MV-4-11 (cell line): ENCODE data around the gene TMC2.
"Not testable (repeated sequence)": the region's sequence is repeated elsewhere in the genome, so short reads cannot be mapped to it uniquely, and the experiment has no call there.

ENCODE experiments used
- DNase-seq: peaks from one replicate; lab custom pipeline; 2025; lab: John Stamatoyannopoulos, UW

The TMC2 gene

DNA sequence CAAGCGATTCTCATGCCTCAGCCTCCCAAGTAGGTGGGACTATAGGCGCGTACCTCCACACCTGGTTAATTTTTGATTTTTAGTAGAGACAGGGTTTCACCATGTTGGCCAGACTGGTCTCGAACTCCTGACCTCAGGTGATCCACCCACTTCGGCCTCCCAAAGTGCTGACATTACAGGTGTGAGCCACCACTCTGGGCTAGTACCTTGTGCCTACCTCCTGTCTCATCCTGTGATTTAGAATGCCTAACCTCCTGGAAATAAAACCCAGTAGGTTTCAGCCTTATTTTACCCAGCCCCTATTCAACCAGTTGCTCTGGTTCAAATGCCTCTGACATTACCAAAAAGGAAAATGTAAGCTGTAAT is 10.2 kb upstream of the TMC2 start:
- not testable (repeated sequence) for DNase-seq

DNA sequence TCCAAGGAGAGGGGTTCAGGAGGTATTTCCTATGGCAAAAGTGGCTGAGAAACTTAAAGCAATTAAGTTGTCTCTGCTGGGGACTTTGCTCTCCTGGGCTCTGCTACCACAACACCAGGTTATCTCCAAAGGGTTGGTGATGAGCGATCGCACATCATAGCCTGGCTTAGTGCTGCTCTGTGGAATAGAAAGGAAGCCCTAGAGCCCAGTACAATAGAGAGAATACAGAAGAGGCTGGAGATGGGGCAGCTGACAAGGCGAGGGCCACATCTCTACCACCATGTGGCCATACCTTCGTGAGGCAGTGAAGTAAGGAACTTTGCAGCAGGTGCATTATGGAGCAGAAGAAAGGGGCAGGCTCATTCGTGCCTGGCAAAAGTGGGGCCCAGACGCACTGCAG is 8.6 kb upstream of the TMC2 start:
- DNase-seq, result no peak

DNA sequence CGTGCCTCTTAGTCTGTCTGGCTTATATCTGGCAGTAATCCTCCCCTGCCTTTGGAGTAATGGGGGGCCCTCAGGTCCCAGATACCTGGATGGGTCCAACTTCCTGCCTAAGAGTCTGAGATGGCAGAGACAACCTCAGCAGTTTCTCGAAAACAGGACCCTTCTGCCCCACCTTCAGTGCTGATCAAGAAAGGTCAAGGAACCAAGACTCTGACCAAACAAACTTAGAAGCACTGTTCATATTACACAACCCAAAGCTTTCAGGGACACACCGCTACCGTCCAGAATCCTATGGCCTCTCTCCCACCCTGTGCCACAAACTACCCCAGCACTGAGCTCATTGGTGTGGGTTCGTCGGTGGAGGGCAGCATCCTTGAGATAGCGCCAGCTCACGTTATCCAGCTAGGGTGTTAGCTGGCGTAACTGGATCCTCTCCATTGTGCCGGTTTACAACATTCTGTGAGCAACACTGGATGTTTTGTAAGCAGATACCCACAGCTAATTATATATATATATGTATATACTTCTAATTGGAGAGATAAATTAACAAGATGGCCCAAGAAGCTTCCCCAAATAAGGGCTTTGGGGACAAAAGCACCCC is 7.6 kb upstream of the TMC2 start:
- DNase-seq, result peak; percentile 19

DNA sequence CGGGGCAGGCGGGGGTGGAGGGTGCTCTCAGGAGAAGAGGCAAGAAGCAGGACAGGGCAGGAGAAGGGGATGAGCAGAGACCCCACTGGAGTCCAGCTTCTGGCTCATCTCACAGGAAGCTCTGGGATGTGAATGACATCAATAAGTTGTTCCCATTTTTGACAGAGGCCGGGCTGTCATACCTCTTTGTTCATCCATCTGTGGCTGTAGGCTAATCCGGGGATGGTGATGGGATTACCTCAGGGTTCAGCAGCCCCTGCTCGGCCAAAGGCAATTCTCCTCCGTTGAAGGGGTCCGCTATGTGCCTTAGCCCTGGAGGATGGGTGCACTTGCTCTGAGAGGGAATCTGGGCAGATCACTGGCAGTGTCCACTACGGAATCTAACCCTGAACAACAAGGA is 3.3 kb upstream of the TMC2 start:
- DNase-seq, result no peak

DNA sequence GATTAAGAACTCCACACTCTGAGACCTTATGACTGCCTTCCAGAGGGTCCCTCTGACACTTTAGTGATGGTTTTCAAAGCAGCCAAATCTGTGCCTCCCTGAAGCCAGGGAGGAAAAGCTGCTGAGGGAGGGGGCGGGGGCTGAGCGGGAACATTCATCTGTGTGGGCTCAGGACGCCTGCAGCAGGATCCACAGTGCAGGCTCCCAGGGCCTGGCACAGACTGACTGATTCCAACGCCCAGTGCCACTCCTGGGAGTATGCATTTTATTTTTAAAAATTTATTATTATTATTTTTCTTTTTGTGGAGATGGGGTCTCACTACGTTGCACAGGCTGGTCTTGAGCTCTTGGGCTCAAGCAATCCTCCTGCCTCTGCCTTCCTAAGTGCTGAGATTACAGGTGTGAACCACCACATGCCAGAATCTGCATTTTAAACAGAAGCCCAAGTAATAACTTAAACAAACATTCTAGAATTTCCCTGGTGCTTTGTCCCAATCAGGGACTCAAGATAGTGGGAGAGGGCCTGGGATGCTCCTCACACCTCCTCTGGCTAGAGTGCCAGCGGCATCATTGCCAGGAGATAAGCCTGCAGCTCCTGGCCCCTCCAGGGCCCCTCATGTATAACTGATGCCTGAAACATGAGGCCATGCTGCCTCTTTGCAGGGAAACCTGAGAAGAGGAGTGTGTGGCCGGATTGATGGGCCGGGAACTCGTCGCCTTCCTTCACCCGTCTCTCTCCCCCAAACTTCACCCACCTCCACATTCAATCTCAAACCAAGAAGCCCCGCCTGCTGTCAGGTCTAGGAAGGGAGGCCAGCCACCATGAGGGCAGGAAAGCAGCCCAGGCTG is 438 bp upstream of the TMC2 start:
- DNase-seq, result no peak

DNA sequence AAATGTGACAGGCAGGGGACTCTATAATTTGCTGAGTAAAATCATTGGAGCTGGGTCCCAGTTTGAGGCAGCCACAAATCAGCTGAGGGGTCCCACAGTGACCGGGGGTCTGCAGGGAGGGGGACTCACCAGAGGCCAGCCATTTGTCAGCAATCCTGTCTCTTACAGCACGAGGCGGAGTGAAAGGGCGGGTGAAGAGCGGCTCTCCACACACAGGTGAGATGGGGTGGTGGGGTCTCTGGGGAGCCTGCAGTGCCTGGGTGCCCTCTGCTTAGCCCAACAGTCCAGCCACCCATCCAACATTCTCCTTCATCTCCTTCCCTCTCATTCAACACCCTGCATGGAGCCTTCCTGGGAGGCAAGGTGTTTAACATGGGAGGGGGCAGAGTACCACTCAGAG is 728 bp downstream of the TMC2 start:
- no peak for DNase-seq

DNA sequence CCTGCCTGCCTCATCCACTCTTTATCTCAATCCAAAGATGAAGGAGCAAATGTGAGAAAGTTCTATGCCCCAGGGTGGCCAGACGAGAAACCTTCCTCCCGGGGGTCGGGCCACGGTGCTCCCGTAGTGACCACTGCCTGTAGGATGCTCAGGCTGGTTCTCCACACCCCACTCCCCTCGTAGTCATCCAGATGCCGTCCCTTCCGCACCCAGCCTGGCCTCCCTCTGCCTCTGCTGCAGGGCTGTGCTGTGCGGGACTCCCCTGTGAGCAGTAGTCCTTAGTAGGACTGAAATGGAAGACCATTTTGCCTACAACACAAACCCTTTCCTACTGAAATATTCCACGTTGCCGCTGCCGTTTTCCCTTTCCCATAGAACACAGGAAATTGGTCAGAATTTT is 2.0 kb downstream of the TMC2 start:
- no peak for DNase-seq

DNA sequence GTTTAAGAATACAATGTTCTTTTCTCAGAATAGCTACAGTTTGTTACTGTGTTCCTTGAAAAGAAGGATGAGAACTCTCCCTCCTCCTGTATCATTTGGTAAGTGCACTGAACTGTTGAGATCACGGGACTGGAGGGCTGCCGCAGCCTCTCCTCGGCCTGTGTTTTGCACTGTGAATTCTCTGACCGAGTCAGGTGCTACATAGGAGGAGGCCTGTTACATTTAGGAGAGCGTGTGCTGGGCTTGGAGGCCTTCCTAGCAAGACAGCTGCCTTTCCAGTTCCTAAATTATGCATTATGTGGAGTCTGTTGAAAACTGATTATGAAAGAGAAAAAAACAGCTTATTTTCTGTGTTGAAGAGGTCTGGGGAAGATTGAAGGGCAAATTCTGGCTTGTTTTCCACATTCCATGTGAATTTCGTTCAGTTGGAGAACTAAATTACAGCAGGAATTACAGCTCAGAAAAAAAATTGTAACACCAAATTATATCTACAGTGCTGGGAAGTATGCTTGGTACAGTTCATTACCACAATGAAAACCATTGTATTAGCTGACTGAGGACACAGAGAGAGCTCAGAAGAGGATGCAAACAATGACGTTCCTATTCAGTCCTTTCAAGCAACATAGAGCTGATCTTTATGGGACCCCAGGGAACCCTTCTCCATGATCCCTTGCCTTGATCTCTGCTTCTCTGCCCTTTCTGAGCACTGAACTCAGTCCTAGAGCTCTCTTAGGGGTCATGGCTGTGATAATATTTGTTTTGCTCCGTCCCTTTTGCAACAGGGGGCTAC is 2.8 kb downstream of the TMC2 start:
- DNase-seq, result no peak

DNA sequence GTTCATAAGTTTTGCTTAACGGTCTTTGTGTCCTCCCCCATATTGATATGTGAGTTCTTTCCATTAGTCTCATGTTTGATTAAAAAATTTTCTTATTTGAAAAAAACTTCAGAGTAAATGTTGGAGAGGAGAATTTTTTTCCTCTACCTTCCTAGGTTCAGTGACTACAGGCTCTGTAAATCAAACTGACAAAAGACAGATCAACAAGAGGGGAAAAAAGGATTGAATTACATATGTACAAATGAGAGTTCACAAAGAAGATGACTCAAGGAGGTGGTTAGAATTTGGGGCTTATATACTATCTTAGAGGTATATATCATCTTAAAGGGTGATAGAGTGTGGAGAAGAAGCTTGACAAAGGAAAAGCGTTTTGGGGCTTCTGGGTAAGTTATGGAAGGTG is 5.6 kb downstream of the TMC2 start:
- no peak for DNase-seq

DNA sequence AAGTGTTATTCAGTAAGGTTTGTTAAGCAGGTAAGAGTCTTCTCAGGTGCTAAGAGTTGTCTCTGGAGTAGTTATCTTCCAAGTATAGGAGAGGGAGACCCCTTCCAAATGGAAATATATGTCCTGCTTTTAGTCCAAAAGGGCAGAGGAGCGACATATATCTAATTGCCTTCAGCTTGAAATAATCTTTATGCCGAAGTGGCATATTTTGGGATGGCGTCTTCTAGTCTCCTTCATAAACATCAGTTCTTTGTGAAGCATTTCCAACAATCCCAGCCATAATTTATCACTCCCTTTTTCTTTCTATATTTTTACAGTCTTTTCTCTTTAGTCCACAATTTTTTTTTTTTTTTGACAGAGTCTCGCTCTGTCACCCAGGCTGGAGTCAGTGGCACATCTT is 6.0 kb downstream of the TMC2 start:
- DNase-seq, result no peak

DNA sequence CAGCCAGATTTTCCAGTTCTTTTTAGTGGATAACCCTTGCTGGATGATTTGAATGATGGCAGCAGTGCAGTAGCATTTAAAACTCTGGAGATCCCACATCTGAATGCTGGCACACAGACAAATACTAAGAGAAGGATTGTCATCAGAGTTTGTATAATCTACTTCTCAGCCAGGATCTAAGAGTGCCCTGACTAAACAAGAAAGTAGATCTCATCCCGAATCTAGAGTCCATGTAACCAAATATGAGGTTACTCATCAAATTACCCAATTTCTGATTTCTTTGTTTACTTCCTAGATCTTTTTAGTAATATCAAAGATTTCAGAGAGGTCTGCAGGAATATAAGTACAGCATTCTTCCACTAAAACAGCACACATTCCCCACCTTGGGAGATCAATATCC is 7.8 kb downstream of the TMC2 start:
- DNase-seq, result no peak

DNA sequence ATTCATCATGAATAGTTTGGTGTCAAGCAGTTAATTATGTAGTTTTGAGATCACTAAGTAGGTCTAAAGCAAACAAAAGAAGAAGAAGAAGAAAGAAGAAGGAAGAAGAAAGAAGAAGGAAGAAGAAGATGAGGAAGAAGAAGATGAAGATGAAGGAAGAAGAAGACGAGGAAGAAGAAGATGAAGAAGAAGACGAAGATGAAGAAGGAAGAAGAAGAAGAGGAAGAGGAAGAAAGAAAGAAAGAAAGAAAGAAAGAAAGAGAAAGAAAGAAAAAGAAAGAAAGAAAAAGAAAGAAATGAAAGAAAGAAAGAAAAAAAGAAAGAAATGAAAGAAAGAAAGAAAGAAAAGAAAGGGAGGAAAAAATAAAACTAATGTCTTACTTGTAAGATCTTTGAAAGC is 9.2 kb downstream of the TMC2 start:
- DNase-seq, result no peak

DNA sequence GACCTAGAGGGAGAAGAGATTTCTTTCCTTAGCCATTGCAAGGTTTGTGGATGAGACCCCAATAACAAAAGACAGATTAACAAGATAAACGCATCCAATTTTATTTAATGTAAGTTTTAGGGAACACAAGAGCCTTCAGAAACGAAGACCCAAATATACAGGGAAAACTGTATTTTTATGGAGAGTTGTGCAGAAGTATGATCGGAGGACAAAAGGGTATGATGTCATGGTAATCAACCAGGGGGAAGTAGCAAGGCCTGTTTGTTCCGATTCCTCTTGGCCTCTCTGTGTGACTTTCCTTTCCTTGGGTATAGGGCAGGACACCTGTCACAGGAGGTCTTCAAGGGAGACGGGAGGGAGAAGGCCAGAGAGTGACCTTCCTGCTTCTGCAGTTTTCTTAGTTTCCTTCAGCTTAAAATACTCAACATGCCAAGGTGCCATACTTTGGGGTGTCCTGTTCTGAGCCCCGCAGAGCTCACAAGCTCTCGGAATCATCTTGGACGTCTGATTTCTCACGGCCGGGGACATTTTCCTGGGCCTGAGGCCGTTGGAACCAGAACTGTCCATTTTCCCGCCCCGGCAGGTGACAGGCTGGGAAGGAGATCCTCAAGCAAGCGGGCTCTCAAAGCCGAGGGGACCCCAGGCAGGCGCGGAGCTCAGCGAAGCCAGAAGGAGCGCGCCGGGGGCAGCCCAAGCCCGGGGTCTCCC is 21.7 kb downstream of the TMC2 start:
- DNase-seq, result no peak

DNA sequence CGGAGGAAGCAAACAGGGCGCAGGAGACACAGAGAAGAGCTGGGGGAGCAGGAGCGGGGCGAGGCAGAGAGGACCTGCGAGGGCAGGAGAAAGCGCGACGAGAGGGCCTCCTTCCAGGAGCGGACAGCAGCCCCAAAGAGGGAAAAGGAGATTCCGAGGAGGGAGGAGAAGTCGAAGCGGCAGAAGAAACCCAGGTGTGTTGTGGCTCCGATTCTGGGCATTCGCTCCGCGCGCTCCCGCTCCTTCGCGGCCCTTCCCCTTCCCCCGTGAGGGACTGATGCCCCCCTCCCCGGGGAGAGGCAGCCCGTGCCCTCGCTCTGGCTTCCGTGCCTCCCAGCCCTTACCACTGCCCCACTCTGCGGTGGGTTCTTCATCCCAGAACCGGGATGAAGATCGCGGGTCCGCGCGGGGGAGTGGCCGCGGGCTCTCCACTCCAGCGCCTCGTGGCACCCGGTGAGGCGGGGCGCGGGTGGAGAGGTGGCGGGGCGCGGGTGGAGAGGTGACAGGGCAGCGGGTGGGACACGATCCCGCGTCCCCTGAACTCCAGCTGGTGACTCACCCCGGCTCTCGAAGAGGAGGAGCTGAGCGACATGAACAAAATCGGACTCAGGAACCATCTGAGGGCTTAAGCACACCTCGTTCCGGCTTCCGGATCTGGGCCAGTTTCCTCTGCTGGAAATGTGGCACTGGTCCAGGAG is 22.4 kb downstream of the TMC2 start:
- DNase-seq, result no peak

DNA sequence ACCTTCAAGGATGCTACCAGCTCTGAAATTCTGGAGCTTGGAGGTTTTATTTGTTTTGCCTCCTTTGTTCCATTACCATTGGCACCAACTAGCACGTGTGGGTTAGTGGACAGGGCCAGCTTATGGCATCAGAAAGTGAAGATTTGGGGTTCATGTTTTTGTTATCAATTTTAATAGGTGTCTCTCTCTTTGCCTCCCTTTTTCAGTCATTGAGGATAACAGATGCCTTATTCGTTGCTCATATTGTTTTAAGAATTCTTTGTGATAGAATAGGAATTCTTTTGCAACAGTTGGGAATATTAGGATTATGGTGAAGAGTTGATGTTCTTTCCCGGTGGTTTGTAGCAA is 22.9 kb downstream of the TMC2 start:
- no peak for DNase-seq

DNA sequence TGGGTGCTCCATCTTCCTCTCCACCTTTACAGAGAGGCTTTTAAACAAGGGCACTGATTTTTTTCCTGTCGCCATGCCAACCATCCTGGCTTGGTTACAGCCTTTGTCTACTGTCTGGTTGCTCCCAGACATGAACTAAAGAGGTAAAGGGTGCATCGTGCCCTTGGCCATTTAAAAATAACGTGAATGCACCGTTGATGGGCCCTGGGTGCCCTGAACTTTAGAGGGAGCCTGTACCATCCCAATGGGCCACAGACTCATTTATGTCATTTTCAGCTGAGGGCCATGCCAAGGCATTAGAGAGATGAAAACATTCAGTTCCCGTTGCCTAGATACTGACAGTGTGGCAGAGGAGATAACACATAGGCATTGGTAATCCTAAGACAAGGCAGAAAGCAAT is 23.3 kb downstream of the TMC2 start:
- DNase-seq, result no peak

DNA sequence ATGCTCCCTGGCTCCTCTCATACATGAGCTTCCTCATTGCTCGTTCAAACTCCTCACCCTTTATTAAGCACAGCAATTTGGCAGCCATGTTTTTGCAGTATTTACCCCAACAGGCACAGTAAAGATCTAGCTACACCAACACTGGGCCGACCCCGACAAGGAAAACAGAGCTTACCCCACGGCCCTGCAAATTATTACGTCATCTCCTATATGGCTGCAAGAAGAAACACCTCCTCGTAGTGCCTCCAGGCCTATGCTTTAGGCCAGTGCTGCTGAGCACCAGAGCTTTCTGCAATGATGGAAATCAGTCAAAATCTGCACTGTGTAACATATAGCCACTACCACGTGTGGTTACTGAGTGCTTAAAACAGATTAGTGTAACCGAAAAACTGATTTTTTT is 26.7 kb downstream of the TMC2 start:
- DNase-seq, result no peak

DNA sequence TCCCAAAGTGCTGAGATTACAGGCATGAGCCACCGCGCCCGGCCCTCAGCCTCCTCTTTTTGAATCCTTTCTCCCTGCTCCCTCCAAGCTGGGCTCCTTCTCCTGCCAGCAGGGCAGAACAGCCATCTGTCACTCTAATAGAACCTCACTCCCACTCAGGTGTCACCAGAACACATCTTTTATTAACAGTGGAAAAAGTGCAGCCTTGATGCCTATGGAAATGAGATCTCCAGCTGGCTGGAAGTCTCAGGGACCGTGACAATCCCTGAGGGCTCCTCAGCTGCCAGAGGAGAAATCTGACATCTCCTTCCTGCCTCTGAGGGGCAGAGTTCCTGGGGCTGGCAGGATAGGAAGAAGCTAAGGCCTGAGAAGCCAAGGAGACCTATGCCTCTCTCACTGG is 28.0 kb downstream of the TMC2 start:
- no peak for DNase-seq

DNA sequence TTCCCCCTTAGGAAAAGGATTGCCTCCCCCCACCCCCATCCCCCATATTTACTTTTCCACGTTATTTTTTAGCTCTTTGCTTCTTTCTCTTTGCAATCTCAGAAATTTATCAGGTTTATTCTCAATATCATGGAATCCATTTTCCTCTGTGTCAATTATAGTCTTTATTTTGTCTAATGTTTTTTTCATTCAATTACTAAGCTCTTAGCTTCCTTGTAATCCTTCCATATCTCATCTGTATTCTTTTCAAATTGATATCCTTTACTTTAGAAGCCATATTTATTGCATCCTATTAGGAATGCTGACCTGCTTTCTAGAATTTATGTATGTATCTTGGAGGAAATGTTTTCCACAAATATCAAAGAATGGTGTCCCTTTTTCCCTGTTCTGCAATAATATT is 39.3 kb downstream of the TMC2 start:
- no peak for DNase-seq

DNA sequence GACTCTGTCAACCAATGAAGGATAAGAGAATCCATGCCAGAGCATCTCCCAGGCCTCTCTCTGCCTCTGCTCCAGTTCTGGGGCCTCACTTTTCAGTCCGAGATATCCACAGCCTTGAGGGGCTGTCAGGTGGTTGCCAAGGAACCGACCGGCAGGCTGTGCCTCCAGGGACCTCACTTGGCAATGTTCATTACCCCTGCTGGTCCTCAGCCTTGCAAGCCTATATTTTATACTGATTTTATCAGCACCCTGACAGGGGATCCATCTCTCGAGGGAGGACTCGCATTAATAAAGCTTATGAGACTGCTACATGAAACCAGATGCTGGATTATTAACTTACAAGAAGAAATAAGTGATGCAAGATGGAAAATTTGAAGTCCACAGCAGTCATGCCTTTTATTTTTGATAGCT is 39.9 kb downstream of the TMC2 start:
- DNase-seq, result no peak

DNA sequence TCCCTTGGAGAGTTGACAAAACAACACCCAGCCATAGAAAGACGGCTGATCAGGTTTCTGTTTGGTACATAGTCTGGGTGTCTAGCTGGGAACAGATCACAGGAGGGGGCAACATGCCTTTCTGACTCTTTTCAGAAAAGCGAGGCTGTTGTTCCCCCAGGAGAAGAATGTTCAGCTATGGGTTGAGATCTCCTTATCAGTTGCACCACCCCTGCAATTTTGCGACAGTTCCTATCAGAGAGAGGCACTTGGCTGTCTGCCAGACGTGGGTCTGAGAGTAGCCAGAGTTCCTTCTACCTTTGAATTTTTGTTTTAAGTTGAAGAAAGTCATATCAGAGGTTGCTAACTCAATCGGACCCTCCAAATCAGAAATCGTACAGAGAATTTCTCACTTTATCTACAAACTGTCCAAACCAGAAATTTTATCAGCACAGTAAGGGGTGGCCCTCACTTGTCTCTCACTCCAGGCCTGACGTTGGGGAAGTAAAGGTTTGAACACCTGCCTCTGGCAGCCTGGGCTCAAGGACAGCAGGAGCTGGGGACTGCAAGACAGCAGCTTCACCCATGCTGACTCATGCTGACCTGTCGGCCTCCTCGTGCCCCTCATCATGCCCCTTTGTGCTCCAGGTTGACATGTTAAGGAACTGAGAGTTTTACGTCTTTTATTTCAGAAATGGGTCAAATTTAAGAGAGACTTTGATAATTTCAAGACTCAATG is 42.3 kb downstream of the TMC2 start:
- DNase-seq, result no peak
